ENCODE results near the gene ARHGAP44.
A peak's percentile ranks its signal among the peaks of the same experiment; 100 is the strongest.

Gene ARHGAP44

GRCh38 chr17:13025687-13026086 lies 236.4 kb downstream of the ARHGAP44 start:
- in situ Hi-C loops (cut with MboI; ENCODE audit: low sequenced_read_pairs, unreplicated experiment), result no loop called here

DNA sequence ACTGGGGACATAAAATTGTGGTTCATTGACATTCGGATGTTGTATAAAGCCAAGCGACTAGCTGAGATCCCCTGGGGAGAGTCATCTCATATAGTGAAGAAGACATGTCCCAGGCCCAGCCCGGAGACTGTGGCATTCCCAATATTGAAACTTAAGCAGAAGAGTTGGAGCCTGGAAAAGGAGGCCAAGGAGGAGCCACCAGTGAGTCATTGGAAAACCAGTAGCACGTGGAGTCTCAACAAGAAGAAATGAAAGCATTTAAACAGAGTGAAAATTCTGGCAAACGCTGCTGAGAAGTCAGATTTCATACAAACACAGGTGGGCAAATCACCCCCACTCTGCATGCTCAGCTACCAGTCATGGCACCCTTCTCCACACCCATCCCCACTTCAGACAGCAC lies 237.9 kb downstream of the ARHGAP44 start:
- no peak for DNase-seq (ENCODE audit: low spot score)
- TF ChIP-seq, protein P1, sequence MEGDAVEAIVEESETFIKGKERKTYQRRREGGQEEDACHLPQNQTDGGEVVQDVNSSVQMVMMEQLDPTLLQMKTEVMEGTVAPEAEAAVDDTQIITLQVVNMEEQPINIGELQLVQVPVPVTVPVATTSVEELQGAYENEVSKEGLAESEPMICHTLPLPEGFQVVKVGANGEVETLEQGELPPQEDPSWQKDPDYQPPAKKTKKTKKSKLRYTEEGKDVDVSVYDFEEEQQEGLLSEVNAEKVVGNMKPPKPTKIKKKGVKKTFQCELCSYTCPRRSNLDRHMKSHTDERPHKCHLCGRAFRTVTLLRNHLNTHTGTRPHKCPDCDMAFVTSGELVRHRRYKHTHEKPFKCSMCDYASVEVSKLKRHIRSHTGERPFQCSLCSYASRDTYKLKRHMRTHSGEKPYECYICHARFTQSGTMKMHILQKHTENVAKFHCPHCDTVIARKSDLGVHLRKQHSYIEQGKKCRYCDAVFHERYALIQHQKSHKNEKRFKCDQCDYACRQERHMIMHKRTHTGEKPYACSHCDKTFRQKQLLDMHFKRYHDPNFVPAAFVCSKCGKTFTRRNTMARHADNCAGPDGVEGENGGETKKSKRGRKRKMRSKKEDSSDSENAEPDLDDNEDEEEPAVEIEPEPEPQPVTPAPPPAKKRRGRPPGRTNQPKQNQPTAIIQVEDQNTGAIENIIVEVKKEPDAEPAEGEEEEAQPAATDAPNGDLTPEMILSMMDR (IDR thresholded peaks at IDR 0.05; ENCODE audit: borderline replicate concordance, control extremely low read depth, extremely low read depth, insufficient read depth, missing control alignments), result no peak
- in situ Hi-C loops (cut with MboI; ENCODE audit: low sequenced_read_pairs, unreplicated experiment), result no loop called here

More at GRCh38 chr17:13025687-13026086, 236.4 kb downstream of the ARHGAP44 start:
- TF ChIP-seq, protein P1 (IDR thresholded peaks at IDR 0.05; ENCODE audit: borderline replicate concordance, control extremely low read depth, extremely low read depth, insufficient read depth, missing control alignments), result no peak
- DNase-seq (ENCODE audit: low spot score), result no peak

- no peak for DNase-seq (ENCODE audit: low spot score)
- TF ChIP-seq, protein P1 (IDR thresholded peaks at IDR 0.05; ENCODE audit: borderline replicate concordance, control extremely low read depth, extremely low read depth, insufficient read depth, missing control alignments), result no peak
- in situ Hi-C loops (cut with MboI; ENCODE audit: low sequenced_read_pairs, unreplicated experiment), result no loop called here
These were observed 240.0 kb downstream of the ARHGAP44 start for GRCh38 chr17:13029340-13029739.

DNA sequence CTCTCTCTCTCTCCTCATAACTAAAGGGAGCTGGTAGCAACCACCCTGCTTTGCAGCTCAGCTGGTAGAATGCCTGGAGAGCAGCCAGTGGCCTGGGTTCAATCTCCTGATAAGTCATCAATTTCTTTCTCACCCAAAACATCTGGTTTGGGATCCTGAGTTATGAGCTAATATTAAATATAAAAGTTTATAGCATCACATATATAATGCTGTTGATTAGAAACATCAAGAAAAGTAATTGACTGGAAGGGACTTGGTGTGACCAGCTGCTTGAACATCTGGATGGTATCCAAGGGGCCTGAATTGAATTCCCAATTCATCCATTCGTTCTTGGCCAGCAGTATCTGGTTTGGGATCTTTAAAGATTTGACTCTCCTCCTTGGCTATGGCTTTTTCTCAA lies 240.8 kb downstream of the ARHGAP44 start:
- TF ChIP-seq, protein P1 (IDR thresholded peaks at IDR 0.05; ENCODE audit: borderline replicate concordance, control extremely low read depth, extremely low read depth, insufficient read depth, missing control alignments), result no peak
- no peak for DNase-seq (ENCODE audit: low spot score)
- in situ Hi-C loops (cut with MboI; ENCODE audit: low sequenced_read_pairs, unreplicated experiment), result no loop called here

GRCh38 chr17:13030459-13031300 lies 241.4 kb downstream of the ARHGAP44 start:
- peak; percentile 47 for DNase-seq (ENCODE audit: low spot score)
- TF ChIP-seq, protein P1 (IDR thresholded peaks at IDR 0.05; ENCODE audit: borderline replicate concordance, control extremely low read depth, extremely low read depth, insufficient read depth, missing control alignments), result peak; percentile 78
- in situ Hi-C loops (cut with MboI; ENCODE audit: low sequenced_read_pairs, unreplicated experiment), result no loop called here

DNA sequence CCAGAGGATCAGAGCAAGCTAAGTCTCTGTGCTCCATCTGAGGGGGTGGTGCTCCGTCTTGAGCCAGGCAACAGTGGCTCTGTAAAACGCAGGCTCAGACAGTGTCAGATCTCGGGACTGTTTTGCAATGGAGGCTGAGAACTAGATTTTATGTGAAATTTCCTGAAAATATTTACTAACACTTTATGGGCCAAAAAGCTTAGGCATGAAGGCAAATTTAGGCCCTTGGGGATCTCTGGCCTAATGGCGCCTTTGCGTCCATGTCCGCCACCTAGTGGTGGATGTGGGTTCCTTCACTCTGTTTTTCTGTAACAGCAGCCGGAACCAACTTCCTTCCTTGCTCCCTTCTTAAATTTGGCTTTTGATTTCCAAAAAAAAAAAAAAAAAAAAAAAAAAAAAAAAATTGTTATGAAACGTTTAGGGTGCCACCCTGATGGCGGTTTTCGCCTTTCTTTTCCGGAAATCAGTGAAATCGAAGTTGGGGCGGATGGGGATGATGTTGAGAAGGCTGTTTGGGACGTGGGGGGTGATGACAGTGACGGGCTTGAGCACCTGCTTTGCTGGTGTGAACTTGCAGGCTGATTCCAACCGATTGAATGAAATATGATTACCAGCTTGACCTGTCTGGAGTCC lies 242.5 kb downstream of the ARHGAP44 start:
- DNase-seq (ENCODE audit: low spot score), result peak; percentile 53
- in situ Hi-C loops (cut with MboI; ENCODE audit: low sequenced_read_pairs, unreplicated experiment), result no loop called here
- TF ChIP-seq, protein P1 (IDR thresholded peaks at IDR 0.05; ENCODE audit: borderline replicate concordance, control extremely low read depth, extremely low read depth, insufficient read depth, missing control alignments), result peak; percentile 79
